Neural cell (in vitro differentiated cells): ENCODE measurements around the gene TIMM23B.
"Not testable (repeated sequence)": the region's sequence is repeated elsewhere in the genome, so short reads cannot be mapped to it uniquely, and the experiment has no call there.

Experiments
- CTCF ChIP-seq: fragments of 450-650 bp; IDR thresholded peaks from 2 replicates; pipeline ENCODE4 v1.5.1; 2014; ENCODE audit warnings: antibody characterized with exemption, mild to moderate bottlenecking, moderate library complexity; ENCODE audit not compliant: poor library complexity, severe bottlenecking
- EP300 ChIP-seq: fragments of 450-650 bp; conservative IDR thresholded peaks from 2 replicates; pipeline ENCODE4 v1.6.1; 2014; ENCODE audit warnings: antibody characterized with exemption, mild to moderate bottlenecking, moderate library complexity; ENCODE audit not compliant: poor library complexity, severe bottlenecking
- EZH2 ChIP-seq: fragments of 200-600, 300-800 bp; shearing (Covaris generic), sonication (generic); IDR thresholded peaks from 2 replicates; pipeline ENCODE4 v1.6.1; 2014; ENCODE audit warnings: antibody characterized with exemption, low read length, borderline replicate concordance, mild to moderate bottlenecking; ENCODE audit not compliant: insufficient read depth, poor library complexity, severe bottlenecking
- REST ChIP-seq: IDR thresholded peaks from 2 replicates; pipeline ENCODE4 v1.6.1; 2012; ENCODE audit warnings: borderline replicate concordance

- TF ChIP-seq EP300, CTCF, EZH2, REST: not testable (repeated sequence)
These were observed 38.0 kb upstream of the TIMM23B start for GRCh38 chr10:49903829-49904228.
